Activated CD8-positive, alpha-beta memory T cell treated with anti-CD3 and anti-CD28 coated beads for 48 hours (primary cell): ENCODE data around the gene MOK.

Source experiments
- DNase-seq, 3 experiments: peaks; one replicate each; pipeline ENCODE4 v3.0.0-alpha.2; 2020; ENCODE audit warnings: low read depth in 2 of 3, low spot score in 2 of 3

Gene MOK

DNA sequence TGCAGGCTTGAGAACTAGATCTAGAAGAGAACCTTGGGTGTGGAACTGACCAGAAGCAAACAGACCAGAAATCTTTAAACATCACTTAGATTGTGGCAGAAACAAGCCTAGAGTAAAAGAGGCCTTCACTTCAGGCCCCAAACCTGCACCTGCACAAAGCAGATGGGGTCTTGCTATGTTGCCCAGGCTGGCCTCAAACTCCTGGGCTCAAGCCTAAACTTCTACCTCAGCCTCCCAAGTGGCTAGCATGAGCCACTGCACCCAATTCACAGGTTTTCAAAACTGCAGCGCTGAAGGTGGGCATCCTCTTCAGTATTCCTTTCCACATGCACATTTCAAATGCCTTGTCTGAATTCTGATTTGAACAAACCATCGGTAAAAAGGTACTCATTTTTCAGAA is 19.9 kb downstream of the MOK start:
- DNase-seq: no peak

DNA sequence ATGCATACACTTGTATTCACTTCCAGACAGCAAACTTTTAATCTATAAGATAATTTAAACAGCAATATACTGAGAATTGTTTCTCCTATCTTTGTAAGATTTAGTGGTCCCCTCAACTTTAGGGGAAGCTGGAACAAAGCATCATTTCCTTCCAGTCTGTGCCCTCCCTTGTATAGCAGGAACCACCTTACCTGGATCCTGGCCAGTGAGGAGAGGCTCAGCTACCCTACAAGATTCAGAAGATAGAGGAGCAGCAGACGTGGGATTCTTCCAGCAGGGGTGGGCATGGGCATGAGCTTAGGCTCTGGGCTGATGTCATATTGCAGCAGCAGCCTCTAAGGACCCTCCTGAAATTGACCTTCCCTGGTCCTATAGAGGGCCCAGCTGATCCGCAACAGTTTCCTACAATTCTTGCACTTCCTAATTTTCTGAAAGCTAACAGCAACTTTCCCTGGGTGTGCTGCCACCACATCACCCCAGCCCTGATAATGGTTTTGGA is 21.3 kb downstream of the MOK start:
- no peak for DNase-seq

GRCh38 chr14:102282751-102283465 is 22.1 kb downstream of the MOK start:
- DNase-seq: no peak

DNA sequence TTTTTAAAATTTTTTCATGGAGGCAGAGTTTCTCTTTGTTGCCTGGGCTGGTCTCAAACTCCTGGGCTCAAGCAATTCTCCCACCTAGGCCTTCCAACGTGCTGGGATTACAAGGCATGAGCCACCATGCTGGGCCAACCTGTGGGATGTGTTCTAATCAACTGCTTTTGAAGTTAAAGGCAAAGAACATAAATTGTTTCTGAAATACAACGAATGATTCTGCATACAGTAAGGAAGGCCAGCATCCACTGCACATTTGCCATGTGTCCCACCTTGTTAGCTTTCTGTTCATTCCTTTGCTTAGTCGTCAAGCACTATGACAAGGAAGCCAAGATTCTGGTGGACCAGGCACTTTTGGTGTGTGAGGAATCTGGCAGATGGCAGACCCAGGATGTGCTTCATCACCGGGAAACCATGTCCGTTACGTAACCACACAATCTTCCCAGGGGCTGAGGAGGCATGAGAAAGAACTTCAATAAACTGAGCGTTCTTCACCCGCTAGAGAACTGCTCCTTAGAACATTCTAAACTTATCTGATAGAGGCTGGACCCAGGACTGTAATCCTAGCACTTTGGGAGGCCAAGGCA is 24.5 kb downstream of the MOK start:
- no peak for DNase-seq

DNA sequence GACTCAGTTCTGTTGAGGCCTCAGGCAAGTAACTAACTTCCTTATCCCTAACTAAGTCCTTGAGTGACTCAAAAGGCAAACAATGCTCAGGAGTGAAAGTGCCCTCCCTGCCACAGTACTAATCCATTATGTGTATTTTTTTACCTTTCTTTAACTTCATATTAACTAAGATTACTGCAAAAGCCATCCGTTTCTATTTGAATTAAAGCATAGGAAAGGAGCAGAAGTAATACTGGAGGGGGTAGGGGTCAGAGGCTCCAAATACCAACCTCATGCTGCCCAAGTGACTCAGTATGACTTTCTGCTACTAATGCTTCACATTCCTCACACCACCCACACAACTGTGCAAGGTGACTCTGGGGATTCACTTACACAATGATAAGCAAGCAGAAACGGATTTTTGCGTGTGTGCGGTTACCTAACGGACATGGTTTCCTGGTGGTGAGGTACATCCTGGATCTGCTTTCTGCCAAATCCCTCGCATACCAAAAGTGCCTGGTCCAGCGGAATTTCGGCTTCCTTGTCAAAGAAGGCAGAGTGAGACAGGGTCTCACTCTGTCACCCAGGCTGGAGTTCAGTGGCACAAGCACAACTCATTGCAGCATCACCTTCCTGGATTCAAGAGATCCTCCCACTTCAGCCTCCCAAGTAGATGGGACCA is 25.1 kb downstream of the MOK start:
- no peak for DNase-seq

DNA sequence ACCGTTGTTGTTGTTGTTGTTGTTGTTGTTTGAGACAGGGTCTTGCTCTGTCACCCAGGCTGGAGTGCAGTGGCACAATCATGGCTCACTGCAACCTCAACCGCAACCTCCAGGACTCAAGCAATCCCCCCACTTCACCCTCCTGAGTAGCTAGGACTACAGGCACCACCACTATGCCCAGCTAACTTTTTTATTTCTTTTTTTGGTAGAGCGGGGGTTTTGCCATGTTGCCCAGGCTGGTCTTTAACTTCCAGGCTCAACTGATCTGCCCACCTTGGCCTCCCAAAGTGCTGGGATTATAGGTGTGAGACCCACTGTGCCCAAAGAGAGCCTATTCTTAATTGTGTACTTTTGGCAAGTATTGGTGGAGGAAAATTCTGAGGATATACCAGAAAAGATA is 25.7 kb downstream of the MOK start:
- DNase-seq: no peak

GRCh38 chr14:102278631-102278935 is 26.4 kb downstream of the MOK start:
- DNase-seq: no peak

DNA sequence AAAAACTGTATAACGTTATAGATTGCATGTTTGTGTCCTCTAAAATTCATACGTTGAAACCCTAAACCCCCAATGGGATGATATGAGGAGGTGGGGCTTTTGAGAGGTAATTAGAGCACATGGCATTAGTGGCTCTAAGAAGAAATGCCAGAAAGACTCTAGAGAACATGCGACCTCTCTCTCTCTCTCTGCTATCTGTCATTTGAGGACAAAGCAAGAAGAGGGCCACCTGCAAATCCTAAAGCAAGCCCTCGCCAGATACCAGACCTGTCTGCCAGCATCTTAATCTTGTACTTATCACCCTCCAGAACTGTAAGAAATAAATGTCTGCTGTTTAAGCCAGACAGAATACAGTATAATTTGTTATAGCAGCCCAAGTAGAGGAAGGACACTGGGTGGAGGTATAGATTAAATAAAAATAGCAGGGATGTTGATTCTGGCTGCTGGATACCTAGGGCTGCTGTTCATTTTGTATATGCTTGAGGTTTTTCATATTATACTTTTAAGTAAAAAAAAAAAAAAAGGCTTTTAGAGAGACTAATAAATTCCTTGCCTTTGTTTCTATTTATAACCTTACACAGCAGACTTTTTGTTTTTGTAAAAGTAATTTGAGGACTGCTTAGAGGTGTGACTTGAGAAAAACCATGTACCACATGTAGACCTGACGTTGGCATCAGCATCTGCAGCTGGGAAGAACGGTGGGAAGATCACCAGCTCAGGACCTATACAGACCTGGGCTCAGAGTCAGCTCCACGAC is 26.9 kb downstream of the MOK start:
- DNase-seq: no peak

DNA sequence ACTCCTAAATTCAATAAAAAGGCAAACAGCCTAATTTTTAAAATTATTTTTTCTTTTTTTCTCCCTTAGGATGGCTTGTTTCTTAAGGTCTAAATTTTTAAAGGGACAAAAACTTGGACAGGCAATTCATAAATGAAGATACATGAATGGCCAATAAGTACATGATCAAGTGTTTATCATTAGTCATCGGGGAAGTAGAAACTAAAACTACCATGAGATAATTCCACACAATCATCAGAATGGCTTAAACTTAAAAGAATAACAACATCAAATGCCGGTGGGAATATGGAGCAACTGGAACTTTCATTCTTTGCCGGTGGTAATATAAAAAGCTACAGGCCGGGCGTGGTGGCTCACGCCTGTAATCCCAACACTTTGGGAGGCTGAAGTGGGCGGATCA is 29.1 kb downstream of the MOK start:
- no peak for DNase-seq

- DNase-seq: no peak
These were observed 32.6 kb downstream of the MOK start for GRCh38 chr14:102272392-102272791.

DNA sequence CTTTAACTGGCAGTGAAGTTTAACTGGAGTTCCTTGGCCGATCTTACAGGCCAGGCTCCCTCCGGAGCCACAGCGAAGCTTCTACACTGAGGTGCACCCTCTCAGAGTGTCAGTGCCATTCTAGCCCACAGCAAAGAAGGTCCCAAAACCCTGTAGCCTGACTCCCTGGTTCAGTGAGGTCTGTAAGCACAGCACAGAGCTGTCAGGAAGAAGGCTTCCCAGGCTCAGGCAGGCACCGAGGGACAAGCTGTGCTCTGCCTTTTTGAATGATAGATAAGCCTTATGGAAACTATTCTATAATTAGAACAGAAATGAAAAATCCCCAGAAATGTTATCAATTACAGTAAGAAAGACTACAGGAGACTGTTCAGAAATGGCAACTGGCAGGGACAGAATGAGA is 40.2 kb downstream of the MOK start:
- no peak for DNase-seq

GRCh38 chr14:102264355-102264754 is 40.6 kb downstream of the MOK start:
- DNase-seq: no peak

- DNase-seq: no peak
These were observed 42.0 kb downstream of the MOK start for GRCh38 chr14:102262929-102263462.

GRCh38 chr14:102258136-102258535 is 46.8 kb downstream of the MOK start:
- DNase-seq: no peak

DNA sequence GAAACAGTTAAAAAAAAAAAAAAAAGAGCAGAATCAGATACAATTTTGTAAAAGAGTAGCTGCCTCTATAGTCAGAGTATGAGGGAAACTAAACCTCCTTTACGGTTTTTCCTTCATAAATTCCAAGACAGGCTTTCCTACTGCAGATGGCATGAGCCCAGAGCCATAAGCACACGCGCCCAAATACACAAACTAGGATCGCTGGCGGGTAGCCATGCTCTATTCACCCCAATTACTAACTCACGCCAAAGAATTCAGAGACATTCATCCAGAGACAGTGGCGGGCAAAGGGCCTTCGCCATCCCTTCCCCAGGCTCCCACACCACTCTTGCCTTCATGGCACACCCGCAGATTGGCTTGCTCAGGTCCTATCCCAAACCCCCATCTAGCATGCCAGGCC is 48.2 kb downstream of the MOK start:
- no peak for DNase-seq

- no peak for DNase-seq
These were observed 49.4 kb downstream of the MOK start for GRCh38 chr14:102255401-102256190.

- no peak for DNase-seq
These were observed 51.8 kb downstream of the MOK start for GRCh38 chr14:102252834-102253801.

DNA sequence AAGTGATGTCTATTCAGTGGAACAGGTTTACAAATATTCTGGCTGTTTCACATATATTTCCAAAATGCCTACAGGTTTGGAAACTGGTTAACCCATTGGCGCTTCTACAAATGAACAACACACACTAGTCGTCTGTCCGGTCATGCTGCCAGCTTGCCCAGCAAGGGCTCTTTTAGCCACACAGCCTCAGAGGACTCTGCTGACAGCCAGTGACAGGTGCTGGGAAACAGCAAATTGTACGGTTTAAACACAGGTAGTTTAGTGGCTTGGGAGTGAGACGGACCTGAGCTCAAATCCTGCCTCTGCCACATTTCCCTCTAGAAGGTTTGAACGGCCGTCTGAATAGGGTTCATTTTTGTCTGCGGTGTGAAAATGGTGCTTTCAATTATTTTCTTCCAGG is 53.8 kb downstream of the MOK start:
- DNase-seq: no peak

DNA sequence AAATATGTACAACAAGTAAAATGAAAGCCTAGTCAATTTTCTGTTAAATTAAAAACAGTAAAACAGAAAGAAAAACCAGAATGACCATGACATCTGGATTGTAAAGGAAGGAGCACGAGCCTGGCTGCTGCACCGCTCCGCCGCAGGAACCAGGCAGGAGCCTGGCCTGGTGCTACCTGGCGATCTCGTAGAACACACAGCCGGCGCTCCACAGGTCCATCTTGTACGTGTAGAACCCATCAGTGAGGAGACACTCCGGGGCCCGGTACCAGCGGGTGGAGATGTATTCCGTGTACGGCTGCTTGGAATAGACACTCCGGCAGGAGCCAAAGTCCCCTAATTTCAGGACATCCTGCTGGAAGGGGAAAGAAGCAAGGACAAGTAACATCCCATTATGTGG is 54.3 kb downstream of the MOK start:
- DNase-seq: no peak

DNA sequence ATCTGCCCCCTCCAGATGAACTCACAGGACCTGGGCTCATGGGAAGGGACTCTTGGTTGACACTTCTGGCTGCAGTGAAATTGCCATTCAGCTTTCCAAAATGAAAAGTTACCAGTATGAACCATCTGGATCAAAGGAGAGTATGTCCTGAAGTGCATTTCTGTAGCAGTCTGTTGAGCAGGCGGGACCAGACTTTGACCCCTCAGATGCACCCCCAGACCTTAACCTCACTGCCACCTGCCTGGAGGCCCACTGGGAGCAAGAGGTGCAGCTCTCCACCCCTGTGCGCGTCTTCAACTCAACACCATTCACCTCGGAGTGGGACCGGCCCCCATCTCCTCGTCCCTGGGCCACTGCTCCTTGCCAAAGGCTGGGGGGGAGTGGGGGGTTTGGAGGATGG is 55.0 kb downstream of the MOK start:
- no peak for DNase-seq
